Chondrocyte (in vitro differentiated cells): ENCODE results near the gene SPACDR. TPM values are rescaled to one million over a fixed set of nuclear protein-coding genes. Genes with fewer than 3 reads are reported as not detected.
"Not testable (repeated sequence)": the region's sequence is repeated elsewhere in the genome, so short reads cannot be mapped to it uniquely, and the experiment has no call there.

Experiments used
- DNase-seq: peaks from one replicate; pipeline ENCODE4 v3.0.0; 2021; ENCODE audit warnings: mixed read lengths, low spot score
- H3K27ac Mint-ChIP-seq: one replicate; pipeline ENCODE4 v1.8.0; 2021; ENCODE audit warnings: mild to moderate bottlenecking, moderate library complexity, mixed read lengths; ENCODE audit not compliant: unreplicated experiment
- H3K27me3 Mint-ChIP-seq: 2 replicates; pipeline ENCODE4 v1.8.0; 2021; ENCODE audit warnings: low read depth, mixed read lengths
- H3K36me3 Mint-ChIP-seq: 2 replicates; pipeline ENCODE4 v1.8.0; 2021; ENCODE audit warnings: low read depth, mixed read lengths
- H3K4me1 Mint-ChIP-seq: 2 replicates; pipeline ENCODE4 v1.8.0; 2021; ENCODE audit warnings: low read depth, mild to moderate bottlenecking, mixed read lengths
- H3K4me3 Mint-ChIP-seq: one replicate; pipeline ENCODE4 v1.8.0; 2021; ENCODE audit warnings: mild to moderate bottlenecking, moderate library complexity, mixed read lengths; ENCODE audit not compliant: unreplicated experiment
- H3K9me3 Mint-ChIP-seq: 2 replicates; pipeline ENCODE4 v1.8.0; 2021; ENCODE audit warnings: low read depth, mixed read lengths
- total RNA-seq: library from RNA; stranded (reverse); gene quantifications from 3 replicates; pipeline ENCODE4 v1.2.1, GENCODE V29; 2021
- TF ChIP-seq, protein P1 (sequence below): fragments of 200-600 bp; sonication (generic); IDR thresholded peaks from 2 replicates; pipeline ENCODE4 v1.5.0; 2021; ENCODE audit warnings: antibody characterized with exemption, mild to moderate bottlenecking, moderate library complexity

The SPACDR gene
- total RNA-seq, 1 donor from 2014 or later: 0.42 TPM

DNA sequence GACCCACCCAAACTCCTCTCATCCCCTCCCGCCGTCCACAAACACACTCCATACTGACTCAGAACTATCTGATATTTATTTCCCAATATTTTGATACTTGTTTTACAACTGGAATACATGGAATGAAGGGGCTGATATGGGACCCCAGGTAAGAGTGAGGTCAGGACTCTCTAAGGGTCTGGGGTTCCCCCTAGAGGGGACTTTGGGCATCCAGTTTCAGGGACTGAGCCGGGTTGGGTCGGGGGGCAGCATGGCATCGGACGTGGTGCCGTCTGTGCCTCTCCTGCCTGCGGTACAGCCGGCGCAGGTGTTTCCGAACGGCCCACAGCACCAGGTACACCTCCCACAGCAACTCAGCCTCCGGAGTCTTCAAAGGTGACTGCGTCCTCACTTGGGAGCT is 7.5 kb downstream of the SPACDR start:
- no peak overlapping the region for H3K4me3 Mint-ChIP-seq
- no peak overlapping the region for H3K27ac Mint-ChIP-seq
- TF ChIP-seq, protein P1, sequence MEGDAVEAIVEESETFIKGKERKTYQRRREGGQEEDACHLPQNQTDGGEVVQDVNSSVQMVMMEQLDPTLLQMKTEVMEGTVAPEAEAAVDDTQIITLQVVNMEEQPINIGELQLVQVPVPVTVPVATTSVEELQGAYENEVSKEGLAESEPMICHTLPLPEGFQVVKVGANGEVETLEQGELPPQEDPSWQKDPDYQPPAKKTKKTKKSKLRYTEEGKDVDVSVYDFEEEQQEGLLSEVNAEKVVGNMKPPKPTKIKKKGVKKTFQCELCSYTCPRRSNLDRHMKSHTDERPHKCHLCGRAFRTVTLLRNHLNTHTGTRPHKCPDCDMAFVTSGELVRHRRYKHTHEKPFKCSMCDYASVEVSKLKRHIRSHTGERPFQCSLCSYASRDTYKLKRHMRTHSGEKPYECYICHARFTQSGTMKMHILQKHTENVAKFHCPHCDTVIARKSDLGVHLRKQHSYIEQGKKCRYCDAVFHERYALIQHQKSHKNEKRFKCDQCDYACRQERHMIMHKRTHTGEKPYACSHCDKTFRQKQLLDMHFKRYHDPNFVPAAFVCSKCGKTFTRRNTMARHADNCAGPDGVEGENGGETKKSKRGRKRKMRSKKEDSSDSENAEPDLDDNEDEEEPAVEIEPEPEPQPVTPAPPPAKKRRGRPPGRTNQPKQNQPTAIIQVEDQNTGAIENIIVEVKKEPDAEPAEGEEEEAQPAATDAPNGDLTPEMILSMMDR: no peak
- H3K9me3 Mint-ChIP-seq: no peaks in the 10 kb centered on the region
- no peak for DNase-seq
- H3K36me3 Mint-ChIP-seq: no peaks in the 10 kb centered on the region
- H3K4me1 Mint-ChIP-seq: no peaks in the 10 kb centered on the region
- no peaks in the 10 kb centered on the region for H3K27me3 Mint-ChIP-seq

DNA sequence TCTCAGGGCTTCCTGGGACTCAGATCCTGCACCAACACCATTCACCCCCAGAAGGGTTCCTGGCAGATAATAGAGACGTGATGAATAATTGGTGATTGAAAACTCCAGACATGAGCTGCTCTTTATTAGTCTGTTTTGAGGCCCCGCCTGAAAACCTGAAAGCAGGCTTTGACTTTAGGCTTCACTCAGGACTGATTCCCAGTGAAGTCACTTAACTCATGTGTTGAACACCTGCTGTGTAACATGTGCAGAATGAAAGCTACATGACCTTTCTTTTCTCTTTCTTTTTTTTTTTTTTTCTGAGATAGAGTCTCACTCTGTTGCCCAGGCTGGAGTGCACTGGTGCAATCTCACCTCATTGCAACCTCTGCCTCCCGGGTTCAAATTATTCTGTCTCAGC is 8.9 kb downstream of the SPACDR start:
- Mint-ChIP-seq H3K4me3 (no peak overlapping the region), H3K9me3 (no peaks in the 10 kb centered on the region), H3K36me3 (no peaks in the 10 kb centered on the region), H3K27ac (no peak overlapping the region), H3K27me3 (no peaks in the 10 kb centered on the region), H3K4me1 (peaks cover 4% of the 10 kb centered on the region)
- TF ChIP-seq, protein P1: no peak
- no peak for DNase-seq

GRCh38 chr7:100453854-100454253 is 10.2 kb downstream of the SPACDR start:
- not testable (repeated sequence) for H3K9me3 Mint-ChIP-seq, H3K4me3 Mint-ChIP-seq, H3K4me1 Mint-ChIP-seq, H3K36me3 Mint-ChIP-seq, H3K27ac Mint-ChIP-seq, DNase-seq, H3K27me3 Mint-ChIP-seq

- TF ChIP-seq, protein P1: no peak
- no peaks in the 10 kb centered on the region for H3K9me3 Mint-ChIP-seq
Observed at GRCh38 chr7:100452513-100452912, 11.5 kb downstream of the SPACDR start.

GRCh38 chr7:100449190-100449795 is 14.8 kb downstream of the SPACDR start:
- Mint-ChIP-seq H3K27me3 (no peaks in the 10 kb centered on the region), H3K4me1 (peaks cover 7% of the 10 kb centered on the region), H3K4me3 (no peak overlapping the region), H3K9me3 (no peaks in the 10 kb centered on the region), H3K36me3 (no peaks in the 10 kb centered on the region), H3K27ac (no peak overlapping the region)
- DNase-seq: no peak
- TF ChIP-seq, protein P1: no peak

More at GRCh38 chr7:100452513-100452912, 11.5 kb downstream of the SPACDR start:
- no peak overlapping the region for H3K4me3 Mint-ChIP-seq
- DNase-seq: no peak
- H3K36me3 Mint-ChIP-seq: no peaks in the 10 kb centered on the region
- H3K27ac Mint-ChIP-seq: no peak overlapping the region
- peaks cover 4% of the 10 kb centered on the region for H3K4me1 Mint-ChIP-seq
- H3K27me3 Mint-ChIP-seq: no peaks in the 10 kb centered on the region

- H3K36me3 Mint-ChIP-seq, H3K4me3 Mint-ChIP-seq, H3K9me3 Mint-ChIP-seq, DNase-seq, H3K27ac Mint-ChIP-seq, H3K4me1 Mint-ChIP-seq, H3K27me3 Mint-ChIP-seq: not testable (repeated sequence)
Observed at GRCh38 chr7:100447363-100447762, 16.7 kb downstream of the SPACDR start.
